Forelimb muscle (tissue), 1 donor: Measurements from ENCODE around the gene COX7A2L. TPM values are rescaled to one million over a fixed set of nuclear protein-coding genes. Genes with fewer than 3 reads are reported as not detected.

Source experiments
- DNase-seq: peaks from one replicate; pipeline ENCODE4 v3.0.0-alpha.2; 2013; ENCODE audit warnings: low read depth
- polyA plus RNA-seq: library from polyadenylated mRNA; unstranded; fragments of 120-200 nt; gene quantifications from one replicate; pipeline ENCODE4 v1.2.1, GENCODE V29; 2013; ENCODE audit not compliant: insufficient read length

Gene COX7A2L
- polyA plus RNA-seq, 1 donor: 164 TPM

- DNase-seq: no peak
These were observed 43.1 kb downstream of the COX7A2L start for GRCh38 chr2:42317945-42318344.

- DNase-seq: no peak
These were observed 43.5 kb downstream of the COX7A2L start for GRCh38 chr2:42317486-42317885.

GRCh38 chr2:42316910-42317309 lies 44.1 kb downstream of the COX7A2L start:
- DNase-seq: no peak

GRCh38 chr2:42315844-42316470 lies 45.1 kb downstream of the COX7A2L start:
- DNase-seq: no peak

GRCh38 chr2:42314892-42315468 lies 46.0 kb downstream of the COX7A2L start:
- DNase-seq: no peak

GRCh38 chr2:42312106-42312505 lies 48.9 kb downstream of the COX7A2L start:
- no peak for DNase-seq

- DNase-seq: no peak
These were observed 51.0 kb downstream of the COX7A2L start for GRCh38 chr2:42310007-42310515.

- no peak for DNase-seq
These were observed 51.7 kb downstream of the COX7A2L start for GRCh38 chr2:42309366-42309765.

- DNase-seq: no peak
These were observed 53.8 kb downstream of the COX7A2L start for GRCh38 chr2:42307180-42307579.

- no peak for DNase-seq
These were observed 56.8 kb downstream of the COX7A2L start for GRCh38 chr2:42304059-42304713.

GRCh38 chr2:42303252-42303651 lies 57.8 kb downstream of the COX7A2L start:
- DNase-seq: no peak

- no peak for DNase-seq
These were observed 60.5 kb downstream of the COX7A2L start for GRCh38 chr2:42300527-42300926.

Other genes with a start within 250 kb of the COX7A2L start
- gene EML4, start 191.9 kb downstream of the COX7A2L start, polyA plus RNA-seq: 31.7 TPM
- not detected for gene KCNG3, start 132.8 kb upstream of the COX7A2L start, polyA plus RNA-seq
- gene MTA3, start 207.4 kb upstream of the COX7A2L start, polyA plus RNA-seq: 26.5 TPM